AG09319 (cell line): ENCODE data around the gene ZDHHC3.

Experiments used
- DNase-seq: peaks from one replicate; pipeline ENCODE4 v3.0.0-alpha.2; 2010; ENCODE audit warnings: low read depth; ENCODE audit errors: extremely low read depth
- CTCF ChIP-seq: IDR thresholded peaks from 2 replicates; pipeline ENCODE4 v1.5.1; 2011; ENCODE audit warnings: low read depth, mild to moderate bottlenecking, inconsistent platforms, low read length, moderate library complexity

The ZDHHC3 gene

GRCh38 chr3:44893097-44893496 lies 82.9 kb downstream of the ZDHHC3 start:
- DNase-seq: no peak
- no peak for TF ChIP-seq CTCF

GRCh38 chr3:44892689-44893088 lies 83.3 kb downstream of the ZDHHC3 start:
- TF ChIP-seq CTCF: no peak
- DNase-seq: no peak

- no peak for TF ChIP-seq CTCF
- DNase-seq: no peak
Measured at GRCh38 chr3:44890852-44891251, 85.1 kb downstream of the ZDHHC3 start.

GRCh38 chr3:44890258-44890657 lies 85.7 kb downstream of the ZDHHC3 start:
- no peak for DNase-seq
- TF ChIP-seq CTCF: no peak

GRCh38 chr3:44887101-44887500 lies 88.9 kb downstream of the ZDHHC3 start:
- no peak for DNase-seq
- no peak for TF ChIP-seq CTCF

- TF ChIP-seq CTCF: no peak
- no peak for DNase-seq
Measured at GRCh38 chr3:44886561-44886960, 89.4 kb downstream of the ZDHHC3 start.

GRCh38 chr3:44885618-44886017 lies 90.4 kb downstream of the ZDHHC3 start:
- TF ChIP-seq CTCF: no peak
- DNase-seq: peak; percentile 60
